K562 (cell line): Measurements from ENCODE around the gene HMCES. TPM values are rescaled to one million over a fixed set of nuclear protein-coding genes. Genes with fewer than 3 reads are reported as not detected.

ENCODE experiments used
- ATAC-seq: fragments of 200-7000 bp; cut with Tn5 transposase; 3 replicates; pipeline ENCODE4 v1.9.1; 2020; ENCODE audit warnings: moderate library complexity
- BruUV-seq: library from RNA; stranded (reverse); fragments of 400-500 nt; replicated peaks from 2 replicates; lab custom pipeline; 2021; lab: Mats Ljungman, UMichigan
- CTCF ChIA-PET: fragments of 300-600 bp; formaldehyde crosslinking; extraction: SDS; loops from one replicate; lab custom pipeline; 2021; ENCODE audit warnings: low intra/inter-chr PET ratio; lab: Yijun Ruan, JAX
- POLR2A ChIA-PET: fragments of 300-600, 350-650 bp; sonication (Branson Sonifier 250); formaldehyde crosslinking; extraction: SDS; loops from one replicate; lab custom pipeline; 2021; ENCODE audit warnings: antibody characterized with exemption, inconsistent platforms; lab: Yijun Ruan, JAX
- DNase-seq, 4 experiments: peaks; one replicate each; pipeline versions ENCODE4 v3.0.0 to v3.0.0-alpha.2; 2011 to 2018; ENCODE audit warnings: low spot score in 3 of 4, mixed read lengths in 3 of 4; ENCODE audit errors: extremely low read depth in 1 of 4
- FAIRE-seq: peaks from 2 replicates; lab custom pipeline; 2011; peaks lifted over from hg19 to GRCh38; lab: Jason Lieb, UNC
- H2AFZ ChIP-seq: 2 replicates; pipeline ENCODE4 v1.6.0; 2011; ENCODE audit warnings: low read depth, low read length, control low read depth, inconsistent platforms
- H3K27ac ChIP-seq: fragments of 200-600 bp; 3 replicates; pipeline ENCODE4 v1.8.0; 2011; ENCODE audit warnings: low read depth, mild to moderate bottlenecking, control low read depth, inconsistent platforms, low read length, moderate library complexity, mixed read lengths; ENCODE audit errors: extremely low read depth
- H3K27me3 ChIP-seq, 2 experiments: fragments of 300-600 bp in 1 of 2; 2 replicates in 1 of 2; 3 replicates in 1 of 2; pipeline versions ENCODE4 v1.6.0 to v1.8.0; 2011; ENCODE audit warnings: inconsistent platforms in 2 of 2, low read length in 2 of 2, mild to moderate bottlenecking in 1 of 2, mixed read lengths in 1 of 2, moderate library complexity in 1 of 2; ENCODE audit not compliant: control insufficient read depth in 2 of 2, insufficient read depth in 2 of 2
- H3K36me3 ChIP-seq: fragments of 300-600 bp; 3 replicates; pipeline ENCODE4 v1.8.0; 2011; ENCODE audit warnings: mild to moderate bottlenecking, low read length, inconsistent platforms; ENCODE audit not compliant: control insufficient read depth, insufficient read depth
- H3K4me1 ChIP-seq, 2 experiments: fragments of 200-600 bp in 1 of 2; replicated peaks in 1 of 2; 2 replicates in 1 of 2; 3 replicates in 1 of 2; pipeline versions ENCODE4 v1.5.1 to v1.8.0; 2011; ENCODE audit warnings: inconsistent platforms in 2 of 2, low read length in 2 of 2, mild to moderate bottlenecking in 1 of 2, mixed read lengths in 1 of 2, moderate library complexity in 1 of 2; ENCODE audit not compliant: control insufficient read depth in 2 of 2, insufficient read depth in 2 of 2
- H3K4me2 ChIP-seq: 2 replicates; pipeline ENCODE4 v1.6.1; 2011; ENCODE audit warnings: low read length, control low read depth, inconsistent platforms, mixed read lengths; ENCODE audit not compliant: insufficient read depth
- H3K4me3 ChIP-seq: fragments of 200-600 bp; sonication (generic), shearing (Covaris generic); 2 replicates; pipeline ENCODE4 v1.5.1; 2016; ENCODE audit warnings: control low read depth, inconsistent platforms
- H3K79me2 ChIP-seq: fragments of 200-600 bp; 3 replicates; pipeline ENCODE4 v1.8.0; 2011; ENCODE audit warnings: low read length, inconsistent platforms; ENCODE audit not compliant: control insufficient read depth, insufficient read depth
- H3K9ac ChIP-seq, 2 experiments: 2 replicates each; pipeline versions ENCODE4 v1.6.0 to v1.6.1; 2011; ENCODE audit warnings: low read depth in 2 of 2, low read length in 2 of 2, control low read depth in 1 of 2, inconsistent platforms in 1 of 2, mild to moderate bottlenecking in 1 of 2, mixed read lengths in 1 of 2; ENCODE audit not compliant: insufficient read depth in 1 of 2
- H3K9me1 ChIP-seq: one replicate; pipeline ENCODE4 v1.6.0; 2011; ENCODE audit warnings: inconsistent platforms, mild to moderate bottlenecking, low read length, moderate library complexity; ENCODE audit not compliant: control insufficient read depth, insufficient read depth
- H3K9me3 ChIP-seq: replicated peaks from 2 replicates; pipeline ENCODE4 v1.5.1; 2011; ENCODE audit warnings: low read depth, low read length, inconsistent platforms; ENCODE audit not compliant: control insufficient read depth, insufficient read depth
- H4K20me1 ChIP-seq: replicated peaks from 2 replicates; pipeline ENCODE4 v1.6.1; 2011; ENCODE audit warnings: low read length, inconsistent platforms, mixed read lengths; ENCODE audit not compliant: control insufficient read depth, insufficient read depth
- DEAF1 ChIP-seq: fragments of 450-650 bp; formaldehyde crosslinking; IDR thresholded peaks from 2 replicates; pipeline ENCODE4 v1.4.0; 2020; ENCODE audit warnings: mild to moderate bottlenecking, moderate library complexity
- GTF2A2 ChIP-seq: IDR thresholded peaks from 2 replicates; pipeline ENCODE4 v1.6.1; 2016; ENCODE audit warnings: mild to moderate bottlenecking, missing genetic modification characterization, missing compliant biosample characterization
- HINFP ChIP-seq: fragments of 450-650 bp; conservative IDR thresholded peaks from 2 replicates; pipeline ENCODE4 v1.6.1; 2016; ENCODE audit warnings: missing genetic modification characterization, low read depth, mild to moderate bottlenecking, control low read depth, missing compliant biosample characterization
- JUND ChIP-seq, 2 experiments: IDR thresholded peaks; 2 replicates in 1 of 2; 3 replicates in 1 of 2; pipeline ENCODE4 v1.6.1; 2011; ENCODE audit warnings: borderline replicate concordance in 2 of 2, low read depth in 2 of 2, low read length in 2 of 2, improper control_type of control experiment in 1 of 2, missing biosample characterization in 1 of 2, missing genetic modification characterization in 1 of 2, missing genetic modification reagents in 1 of 2
- KLF6 ChIP-seq: fragments of 250-450 bp; sonication (Bioruptor Pico); IDR thresholded peaks from 2 replicates; pipeline ENCODE4 v1.4.0; 2020; ENCODE audit warnings: mild to moderate bottlenecking, moderate library complexity, borderline replicate concordance
- POLR2AphosphoS2 ChIP-seq: IDR thresholded peaks from 2 replicates; pipeline ENCODE4 v1.6.1; 2012; ENCODE audit warnings: low read length, improper control_type of control experiment
- PYGO2 ChIP-seq: fragments of 450-650 bp; IDR thresholded peaks from 2 replicates; pipeline ENCODE4 v1.6.1; 2016; ENCODE audit warnings: mild to moderate bottlenecking, missing genetic modification characterization, moderate library complexity, missing compliant biosample characterization
- RBFOX2 ChIP-seq: fragments of 200-400 bp; formaldehyde crosslinking; IDR thresholded peaks from 2 replicates; pipeline ENCODE4 v1.6.1; 2017; ENCODE audit warnings: low read depth, mild to moderate bottlenecking, low read length, moderate library complexity
- ZNF41 ChIP-seq: fragments of 250-450 bp; sonication (Bioruptor Pico); conservative IDR thresholded peaks from 2 replicates; pipeline ENCODE4 v1.4.0; 2020; ENCODE audit warnings: mild to moderate bottlenecking
- ZNF696 ChIP-seq: fragments of 250-450 bp; sonication (Bioruptor Pico); conservative IDR thresholded peaks from 2 replicates; pipeline ENCODE4 v1.4.0; 2020; ENCODE audit warnings: mild to moderate bottlenecking, moderate library complexity
- WGBS: fragments of 100-300 bp; shearing (Covaris generic); methylation state at CpG from one replicate; pipeline ENCODE4 v1.1.6; 2016; ENCODE audit warnings: low coverage, mixed read lengths; ENCODE audit not compliant: insufficient coverage; ENCODE audit errors: missing lambda C conversion rate; 5-methylcytosine and 5-hydroxymethylcytosine counted together
- in situ Hi-C: fragments of 300-500 bp; cut with MboI; formaldehyde crosslinking; loops from 4 replicates; pipeline ENCODE4 v1.15.0; 2018; ENCODE audit warnings: inconsistent platforms, mixed read lengths
- intact Hi-C: fragments of 100-400 bp; cut with micrococcal nuclease; formaldehyde crosslinking; loops from 2 replicates; pipeline ENCODE4 v1.14.2; 2022
- polyA plus RNA-seq, 8 experiments: library from polyadenylated mRNA; depleted of rRNA in 4 of 8; stranded (reverse) in 5 of 8; unstranded in 3 of 8; fragments of >200 nt; fragmentation: Nextera tagmentation in 2 of 8; fragmentation: Illumina TruSeq in 1 of 8; extraction: Ambion mirVana in 2 of 8; extraction: Trizol in 1 of 8; gene quantifications; 2 replicates each; pipeline versions ENCODE4 v1.2.1 to v1.2.3, GENCODE V29; 2011 to 2014; ENCODE audit warnings: inconsistent platforms in 1 of 8, missing spikeins in 1 of 8
- total RNA-seq, 7 experiments: library from RNA; depleted of rRNA in 6 of 7; stranded (reverse); fragments of >200 nt in 6 of 7; fragmentation: Illumina TruSeq in 2 of 7; extraction: Trizol in 2 of 7; gene quantifications; 2 replicates each; pipeline versions ENCODE4 v1.2.1 to v1.2.3, GENCODE V29; 2011 to 2021; ENCODE audit warnings: low replicate concordance in 1 of 7

HMCES gene
- total and polyA plus RNA-seq, 9 of the 15 experiments (the other 6 are each of a cell fraction or from before 2014, with no cell fraction given): 18.8 to 45.3 (median 24.8) TPM

- H3K4me1 ChIP-seq: peaks cover 4 to 17% of the 10 kb centered on the region in 2 experiments; a peak in 4 of 5 replicates
- no peak overlapping the region for H3K27ac ChIP-seq
- H3K9me1 ChIP-seq: no peaks in the 10 kb centered on the region
- ATAC-seq: no peak
- in situ Hi-C loops: no loop called here
- TF ChIP-seq PYGO2 (tag) (no peak), ZNF696 (CRISPR knock-in tag) (no peak), POLR2AphosphoS2 (no peak), DEAF1 (CRISPR knock-in tag) (no peak), JUND (IDR thresholded peaks at IDR 0.05; ENCODE audit: borderline replicate concordance, low read depth, low read length) (no peak), JUND (tag; IDR thresholded peaks at IDR 0.05; ENCODE audit: borderline replicate concordance, low read depth, low read length) (no peak), ZNF41 (CRISPR knock-in tag) (no peak), HINFP (no peak), KLF6 (CRISPR knock-in tag) (no peak), GTF2A2 (tag) (no peak), RBFOX2 (no peak)
- TF ChIP-seq, all 486 proteins: peak for 0
- no peak overlapping the region for H2AFZ ChIP-seq
- BruUV-seq: no TSS peak
- H3K27me3 ChIP-seq: no peaks in the 10 kb centered on the region
- intact Hi-C loops: loop anchor here (5.0 to 10.0 kb wide), 2 partner anchors 89 to 111 kb away; partner anchors contain the start of gene MBD4
- H3K79me2 ChIP-seq: no peaks in the 10 kb centered on the region
- POLR2A ChIA-PET: interaction anchor here (3.4 kb wide), 1 partner anchor 11 kb away, joined by 20 read pairs; a partner anchor contains a TSS
- H3K4me2 ChIP-seq: no peak overlapping the region
- no peaks in the 10 kb centered on the region for H3K9me3 ChIP-seq
- H4K20me1 ChIP-seq: no peaks in the 10 kb centered on the region
- CTCF ChIA-PET: no interaction called here
- no peaks in the 10 kb centered on the region for H3K36me3 ChIP-seq
- no peak for FAIRE-seq
- DNase-seq: no peak
- no peak overlapping the region; a peak in 1 of 4 replicates for H3K9ac ChIP-seq
- H3K4me3 ChIP-seq: no peak overlapping the region
- 68% methylated on average over 9 of the region's 12 CpGs for WGBS
Measured at GRCh38 chr3:129326138-129326537, 47.5 kb downstream of the HMCES start.
